ENCODE measurements around the gene AURKAIP1. TPM values are rescaled to one million over a fixed set of nuclear protein-coding genes. Genes with fewer than 3 reads are reported as not detected.
"Not testable (repeated sequence)": the region's sequence is repeated elsewhere in the genome, so short reads cannot be mapped to it uniquely, and the experiment has no call there.

AURKAIP1 gene
- total RNA-seq (2014; rRNA removed), result 226 and 234 TPM in 2 replicates
- polyA plus RNA-seq (2012), result 193 TPM

DNA sequence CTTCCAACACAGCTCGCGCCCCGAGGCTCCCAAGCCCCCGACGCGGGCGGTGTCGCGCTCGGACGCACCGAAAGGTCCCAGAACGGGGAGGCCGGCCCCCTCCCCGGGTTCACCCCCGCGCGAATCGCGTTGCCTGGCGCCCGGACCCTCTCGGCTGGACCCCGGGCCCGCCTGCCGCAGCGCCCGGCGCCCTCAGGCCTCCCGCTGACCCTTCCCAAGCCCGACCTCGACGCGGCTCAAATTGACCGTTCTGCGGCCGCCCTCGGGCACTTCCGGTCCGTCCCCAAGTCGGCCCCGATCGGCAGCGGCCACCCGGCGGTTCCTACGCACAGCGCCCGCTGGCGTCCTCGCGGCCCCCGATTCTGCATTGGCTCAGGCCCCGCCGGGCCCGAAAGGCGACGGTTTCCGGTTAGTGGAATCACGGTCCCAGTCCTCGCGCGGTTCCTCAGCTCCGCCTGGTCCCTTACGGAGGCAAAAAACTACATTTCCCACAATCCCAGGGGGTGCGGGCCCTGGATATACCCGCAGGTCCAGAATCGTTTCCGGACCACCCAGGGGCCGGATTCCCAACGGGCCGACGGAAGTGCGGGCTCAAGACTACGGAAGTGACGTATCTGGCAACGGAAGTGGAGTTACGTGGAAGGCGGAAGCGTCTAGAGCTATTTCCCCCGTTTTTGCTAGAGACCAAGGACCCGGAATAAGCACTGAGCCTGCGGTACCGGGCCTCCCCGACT is at the start of gene AURKAIP1:
Gene AURKAIP1, minus strand, starts transcription at position 279 of the 734 bp plus-strand sequence. CDS start 451 bp downstream, outside the sequence.
- peak; percentile 100 for DNase-seq (ENCODE audit: low read depth)

DNA sequence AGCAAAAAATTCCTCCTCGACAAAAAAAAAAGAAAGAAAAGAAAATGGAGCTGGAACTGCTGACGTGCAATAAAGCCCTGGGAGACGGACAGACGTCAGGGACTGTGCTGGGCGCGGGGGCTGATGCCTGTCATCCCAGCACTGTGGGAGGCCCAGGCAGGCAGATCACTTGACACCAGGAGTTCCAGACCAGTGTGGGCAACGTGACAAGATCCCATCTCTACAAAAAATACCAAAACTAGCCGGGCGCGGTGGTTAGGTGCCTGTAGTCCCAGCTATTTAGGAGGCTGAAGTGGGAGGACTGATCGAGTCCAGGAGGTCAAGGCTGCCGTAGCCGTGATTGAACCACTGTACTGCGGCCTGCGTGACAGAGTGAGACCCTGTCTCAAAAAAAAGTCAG is 49.7 kb upstream of the AURKAIP1 start:
- DNase-seq (ENCODE audit: low read depth), result no peak

DNA sequence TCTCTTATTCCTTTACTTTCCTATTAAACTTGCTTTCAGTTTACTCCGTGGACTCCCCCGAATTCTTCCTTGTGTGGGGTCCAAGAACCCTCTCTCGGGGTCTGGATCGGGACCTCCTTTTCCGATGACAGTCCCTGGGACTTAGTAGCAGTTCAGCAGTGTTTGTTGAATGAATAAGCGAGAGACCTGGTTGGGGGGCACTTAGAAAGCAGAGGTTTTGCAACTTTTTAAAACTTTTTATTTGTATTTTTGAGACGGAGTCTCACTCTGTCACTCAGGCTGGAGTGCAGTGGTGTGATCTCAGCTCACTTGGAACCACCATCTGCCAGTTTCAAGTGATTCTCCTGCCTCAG is 48.2 kb upstream of the AURKAIP1 start:
- DNase-seq (ENCODE audit: low read depth), result no peak

DNA sequence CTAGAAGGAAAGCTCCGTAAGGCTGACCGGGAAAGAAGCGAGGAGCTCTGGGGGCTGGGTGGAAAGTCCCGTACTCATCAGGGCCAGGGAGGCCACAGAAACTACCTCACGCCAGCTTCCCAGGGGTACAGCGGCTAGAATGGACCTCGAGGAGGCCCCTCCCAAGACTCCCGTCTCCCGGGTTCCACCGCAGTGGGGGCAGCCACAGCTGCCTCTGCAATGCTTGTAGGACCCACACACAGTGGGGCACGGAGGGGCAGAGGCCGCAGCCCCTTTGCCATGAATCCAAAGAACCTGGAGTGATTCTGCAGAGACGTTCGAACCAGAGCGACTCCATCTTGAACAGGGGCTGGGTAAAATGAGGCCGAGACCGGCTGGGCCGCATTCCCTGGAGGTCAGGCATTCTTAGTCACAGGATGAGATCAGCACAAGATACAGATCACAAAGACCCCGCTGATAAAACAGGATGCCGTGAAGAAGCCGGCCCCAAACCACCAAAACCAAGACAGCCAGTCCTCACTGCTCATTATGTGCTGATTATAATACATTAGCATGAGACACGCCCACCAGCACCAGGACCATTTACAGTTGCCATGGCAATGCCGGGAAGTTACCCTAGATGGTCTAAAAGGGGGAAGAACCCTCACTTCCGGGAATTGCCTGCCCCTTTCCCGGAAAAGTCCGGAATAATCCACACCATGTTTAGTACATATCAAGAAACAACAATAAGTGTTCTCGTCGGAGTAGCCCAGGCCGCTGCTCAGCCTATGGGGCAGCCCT is 47.6 kb upstream of the AURKAIP1 start:
- peak; percentile 27 for DNase-seq (ENCODE audit: low read depth)

DNA sequence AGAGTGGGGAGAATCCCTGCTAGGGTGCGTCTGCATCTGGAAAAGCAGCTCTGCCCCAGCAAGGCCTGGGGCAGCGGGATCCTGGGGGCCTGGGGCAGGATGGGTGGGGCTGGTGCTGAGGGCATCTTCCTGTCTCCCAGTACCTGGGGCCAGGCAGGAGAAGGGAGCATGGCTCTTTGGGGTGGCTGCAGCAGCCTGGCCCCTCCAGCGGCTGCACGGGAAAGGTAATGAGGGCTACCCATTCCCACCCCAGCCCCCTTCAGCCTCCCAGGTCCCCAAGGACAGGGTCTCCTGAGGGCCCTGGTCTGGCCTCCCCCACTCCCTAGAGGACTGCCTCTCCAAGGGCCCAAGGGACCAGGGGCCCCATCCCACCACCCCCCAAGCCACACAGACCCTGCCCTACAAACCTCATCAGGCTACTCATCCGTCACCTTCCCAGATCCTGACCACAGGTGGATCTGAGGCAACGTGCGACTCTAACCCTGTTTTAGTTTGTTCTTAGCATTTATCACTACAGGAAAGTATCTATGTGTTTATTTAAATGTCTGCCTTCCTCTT is 47.0 kb upstream of the AURKAIP1 start:
- DNase-seq (ENCODE audit: low read depth), result no peak

DNA sequence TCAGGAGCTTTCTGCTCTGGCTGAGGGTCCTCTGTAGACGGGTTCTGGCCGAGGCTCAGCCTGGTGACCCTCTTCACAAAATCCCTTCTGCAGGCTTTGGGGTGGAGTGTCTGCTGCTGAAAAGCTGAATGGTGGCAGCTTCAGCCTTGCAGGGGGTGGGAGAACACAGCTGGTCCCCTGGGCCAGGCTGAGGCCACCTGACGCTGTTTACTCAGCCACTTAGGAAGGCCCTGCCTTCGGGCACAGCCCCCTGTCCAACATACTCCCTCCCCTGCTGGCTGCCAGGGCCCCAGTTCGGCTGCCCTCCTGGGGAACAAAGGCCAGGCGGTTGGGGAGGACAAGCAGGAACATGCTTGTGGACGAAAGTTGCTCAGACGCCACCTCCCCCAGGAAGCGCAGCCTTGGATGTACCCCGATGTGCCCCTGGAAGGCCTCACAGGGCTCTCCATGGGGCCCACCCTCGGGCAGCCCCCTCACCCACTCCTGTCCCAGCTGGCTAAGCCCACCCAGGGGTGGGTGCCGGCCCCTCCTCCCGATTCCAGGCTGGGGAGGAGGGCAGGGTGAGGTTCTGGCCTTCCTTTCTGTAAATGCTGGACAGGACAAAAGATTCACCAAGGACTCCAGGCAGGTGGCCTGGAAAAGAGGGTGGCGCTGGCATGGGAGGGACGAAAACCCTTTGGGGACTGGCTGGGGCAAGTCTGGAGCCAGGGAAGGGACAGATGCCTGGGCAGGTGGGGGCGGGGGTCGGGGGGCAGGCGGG is 46.3 kb upstream of the AURKAIP1 start, which contains the start of gene ANKRD65:
Gene ANKRD65, minus strand, starts transcription at position 130 of the 760 bp plus-strand sequence. CDS start 271 bp downstream, outside the sequence.
- no peak for DNase-seq (ENCODE audit: low read depth)

DNA sequence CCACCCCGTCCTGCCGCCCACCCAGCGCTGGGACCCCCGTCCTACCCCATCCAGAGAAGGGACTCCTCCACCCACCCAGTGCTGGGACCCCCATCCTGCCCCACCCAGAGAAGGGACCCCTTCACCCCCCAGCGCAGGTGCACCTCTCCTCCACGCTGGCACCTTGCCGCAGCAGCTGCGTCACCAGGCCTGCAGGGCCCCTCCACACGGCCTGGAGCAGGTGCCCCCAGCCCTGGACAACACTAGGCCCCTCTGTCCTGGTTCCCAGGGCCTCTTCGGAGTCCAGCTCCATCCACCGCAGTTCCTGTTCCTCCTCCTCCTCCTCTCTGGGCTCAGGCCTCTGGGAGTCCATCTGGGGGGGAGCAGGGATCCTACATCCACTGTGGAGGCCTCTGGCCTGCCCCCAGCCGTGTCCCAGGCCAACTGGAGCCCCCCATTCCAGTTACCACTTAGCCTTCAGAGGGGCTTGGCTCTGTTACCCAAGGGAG is 45.7 kb upstream of the AURKAIP1 start:
- DNase-seq (ENCODE audit: low read depth), result no peak

DNA sequence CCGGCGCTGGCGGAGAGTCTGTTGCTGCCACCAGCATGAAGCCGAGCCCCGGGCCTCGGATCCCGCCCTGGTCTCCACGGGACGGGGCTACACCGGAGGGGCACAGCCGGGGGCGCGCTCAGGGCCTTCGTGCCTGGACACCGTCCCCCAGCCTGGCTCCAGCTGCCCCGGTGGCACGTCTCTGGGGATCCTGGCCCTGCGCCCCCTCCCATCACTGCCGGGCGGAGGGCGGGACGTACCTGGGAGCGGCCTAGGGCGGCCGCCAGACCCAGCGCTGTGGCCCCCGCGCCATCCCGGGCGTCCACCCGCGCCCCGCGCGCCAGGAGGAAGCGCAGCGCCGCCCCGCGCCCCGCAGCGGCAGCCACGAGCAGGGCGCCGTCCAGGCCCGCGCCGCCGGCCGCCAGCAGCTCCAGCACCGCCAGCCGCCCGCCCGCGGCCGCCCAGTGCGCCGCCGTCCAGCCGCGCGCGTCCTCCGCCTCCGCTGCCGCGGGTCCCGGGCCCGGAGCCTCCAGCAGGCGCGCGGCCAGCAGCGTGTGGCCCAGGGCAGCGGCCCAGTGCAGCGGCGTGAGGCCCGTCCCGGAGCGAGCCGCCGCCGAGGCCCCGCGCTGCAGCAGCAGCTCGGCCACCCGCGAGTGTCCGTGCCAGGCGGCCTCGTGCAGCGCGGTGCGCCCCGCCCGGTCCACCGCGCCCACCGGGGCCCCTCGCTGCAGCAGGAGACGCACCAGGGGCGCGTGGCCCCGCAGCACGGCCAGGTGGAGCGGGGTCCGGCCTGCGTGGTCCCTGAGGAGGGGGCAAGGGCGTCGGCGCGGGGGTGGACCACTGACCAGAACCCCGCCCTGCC is 45.0 kb upstream of the AURKAIP1 start:
- no peak for DNase-seq (ENCODE audit: low read depth)

DNA sequence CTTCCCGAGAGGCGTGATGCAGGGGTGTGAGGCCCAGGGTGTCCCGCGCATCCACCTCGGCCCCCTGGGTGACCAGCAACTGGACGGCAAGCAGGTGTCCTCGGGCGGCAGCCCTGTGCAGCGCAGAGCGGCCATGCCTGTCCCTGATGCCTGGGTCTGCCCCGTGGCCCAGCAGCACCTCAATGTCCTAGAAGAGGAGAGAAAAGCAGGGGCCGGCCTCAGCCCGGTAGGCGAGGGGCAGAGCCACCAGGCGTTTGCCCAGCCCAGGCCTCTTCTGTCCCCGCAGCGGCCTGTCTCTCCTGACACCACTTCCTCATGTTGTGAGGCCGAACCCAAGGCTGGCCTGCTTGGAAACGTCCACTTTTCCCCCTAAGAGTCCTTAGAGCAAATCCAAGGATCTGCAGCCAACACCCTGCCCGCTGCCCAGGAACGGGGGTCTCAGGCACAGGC is 44.4 kb upstream of the AURKAIP1 start:
- DNase-seq (ENCODE audit: low read depth), result no peak

DNA sequence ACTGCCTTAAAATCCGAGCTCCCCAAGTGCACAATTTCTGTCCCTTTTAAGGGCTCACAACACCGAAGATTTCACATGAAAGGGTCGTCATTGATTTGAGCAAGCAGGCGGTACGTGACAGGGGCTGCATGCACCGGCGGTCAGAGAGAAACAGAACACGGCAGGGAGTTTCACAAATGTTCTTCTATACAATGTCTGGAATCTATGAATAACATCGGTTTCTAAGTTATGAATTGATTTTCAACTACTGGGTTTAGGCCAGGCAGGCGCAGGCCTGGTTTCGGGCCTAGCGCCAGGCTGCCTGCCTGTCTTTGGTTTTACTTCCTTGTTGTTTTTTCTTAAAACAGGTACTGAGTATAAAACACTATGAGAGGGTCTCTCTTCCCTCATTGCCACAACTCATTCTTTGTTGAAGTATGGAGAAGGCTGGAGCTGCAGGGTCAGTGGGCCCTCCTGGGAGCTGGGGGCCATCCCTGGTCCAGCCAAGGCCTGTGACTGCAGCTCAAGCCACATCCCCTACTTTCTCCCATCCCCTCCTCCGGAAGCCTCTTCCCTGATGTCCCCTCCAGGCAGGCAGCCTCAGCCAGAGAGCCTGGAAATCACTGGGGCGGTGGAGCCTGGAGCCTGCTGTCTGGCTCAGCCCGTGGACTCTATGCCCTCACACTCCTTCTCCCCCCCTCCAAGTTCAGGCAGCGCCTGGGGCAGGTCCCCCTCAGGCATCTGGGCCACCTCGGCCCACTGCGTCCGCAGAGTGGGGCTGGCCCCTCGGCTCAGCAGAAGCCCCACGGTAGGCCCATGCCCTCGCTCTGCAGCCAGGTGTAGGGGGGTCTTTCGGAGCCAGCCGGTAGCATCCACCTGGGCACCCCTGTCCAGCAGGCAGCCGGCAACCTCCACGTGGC is 43.7 kb upstream of the AURKAIP1 start:
- no peak for DNase-seq (ENCODE audit: low read depth)

DNA sequence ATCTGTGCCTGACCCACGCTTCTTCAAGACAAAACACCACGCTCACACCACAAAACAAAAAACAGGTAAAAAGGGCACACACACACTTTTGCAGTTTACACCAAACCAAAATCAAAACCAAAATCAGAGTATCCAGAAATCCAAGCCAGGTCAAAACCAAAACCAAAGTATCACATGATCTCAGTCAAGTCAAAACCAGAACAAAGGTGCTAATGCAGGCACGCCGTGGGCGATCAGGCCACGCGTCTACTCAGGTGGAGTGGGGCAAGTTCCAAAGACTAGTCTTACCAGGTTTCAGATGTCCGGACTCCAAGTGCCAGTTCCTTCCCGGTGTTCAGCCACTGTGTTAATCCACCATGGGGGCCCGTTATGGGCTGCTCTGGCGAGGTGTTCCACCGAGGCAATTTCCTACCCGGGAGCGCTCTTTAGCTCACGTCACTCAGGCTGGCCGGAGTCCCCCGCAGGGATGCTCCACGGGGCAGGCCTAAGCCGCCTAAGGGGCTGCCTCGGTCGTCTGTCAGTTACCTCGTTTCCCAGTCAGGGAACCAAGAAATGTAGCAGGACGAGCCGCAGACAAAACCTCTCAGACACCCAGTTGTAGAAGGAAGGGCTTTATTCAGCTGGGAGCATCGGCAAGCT is 42.9 kb upstream of the AURKAIP1 start:
- DNase-seq (ENCODE audit: low read depth), result not testable (repeated sequence)

DNA sequence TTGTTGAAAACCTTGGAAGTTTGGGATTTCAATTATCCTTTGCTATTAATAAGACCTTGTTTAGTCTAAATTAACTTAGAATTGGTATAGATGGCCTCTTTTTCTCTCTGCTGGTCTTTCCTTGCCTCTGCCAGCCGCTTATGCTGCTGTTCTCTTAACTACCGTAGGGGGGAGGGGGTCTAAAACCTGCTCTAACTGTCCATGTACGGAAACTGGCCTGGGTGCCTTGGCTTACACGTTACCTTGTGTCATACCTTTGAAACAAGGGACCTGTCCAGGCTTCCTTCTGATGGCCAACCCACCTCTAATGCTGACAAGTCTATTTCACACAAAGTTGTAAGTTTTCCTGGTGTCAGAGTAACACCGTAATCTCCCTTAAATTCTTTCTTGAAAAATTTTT is 42.4 kb upstream of the AURKAIP1 start:
- DNase-seq (ENCODE audit: low read depth), result not testable (repeated sequence)

DNA sequence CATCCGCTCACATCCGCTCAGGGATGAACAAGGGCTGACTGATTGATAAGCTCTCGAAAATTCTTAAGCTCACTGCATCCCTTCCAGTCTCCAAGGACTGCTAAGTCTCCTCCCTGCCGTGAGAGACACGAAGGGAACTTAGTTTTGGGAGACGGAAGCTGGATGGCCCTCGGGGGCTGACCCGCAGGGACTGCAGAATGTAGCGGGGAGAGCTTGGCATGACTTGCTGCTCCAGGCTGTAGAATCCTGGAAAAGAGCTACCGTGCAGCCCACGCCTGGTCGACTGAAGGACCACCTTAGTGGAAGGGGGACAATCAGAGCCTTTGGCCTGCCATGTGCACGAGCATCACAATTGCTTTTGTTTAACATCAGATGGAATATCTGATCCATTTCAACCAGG is 40.7 kb upstream of the AURKAIP1 start:
- DNase-seq (ENCODE audit: low read depth), result no peak

DNA sequence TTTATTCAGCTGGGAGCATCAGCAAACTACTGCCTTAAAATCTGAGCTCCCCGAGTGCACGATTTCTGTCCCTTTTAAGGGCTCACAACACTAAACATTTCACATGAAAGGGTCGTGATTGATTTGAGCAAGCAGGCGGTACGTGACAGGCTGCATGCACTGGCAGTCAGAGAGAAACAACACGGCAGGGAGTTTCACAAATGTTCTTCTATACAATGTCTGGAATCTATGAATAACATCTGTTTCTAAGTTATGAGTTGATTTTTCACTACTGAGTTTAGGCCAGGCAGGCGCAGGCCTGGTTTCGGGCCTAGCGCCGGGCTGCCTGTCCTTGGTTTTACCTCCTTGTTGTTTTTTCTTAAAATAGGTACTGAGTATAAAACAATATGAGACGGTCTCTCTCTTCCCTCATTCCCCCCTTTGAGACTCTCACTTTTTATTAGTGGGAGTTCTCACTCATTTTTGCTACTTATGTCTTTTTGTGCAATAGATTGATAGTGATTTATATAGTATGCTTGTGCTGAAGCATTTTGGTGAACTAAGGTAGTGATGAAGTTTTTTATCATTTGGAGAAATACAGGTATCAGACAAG is 37.4 kb upstream of the AURKAIP1 start:
- not testable (repeated sequence) for DNase-seq (ENCODE audit: low read depth)

DNA sequence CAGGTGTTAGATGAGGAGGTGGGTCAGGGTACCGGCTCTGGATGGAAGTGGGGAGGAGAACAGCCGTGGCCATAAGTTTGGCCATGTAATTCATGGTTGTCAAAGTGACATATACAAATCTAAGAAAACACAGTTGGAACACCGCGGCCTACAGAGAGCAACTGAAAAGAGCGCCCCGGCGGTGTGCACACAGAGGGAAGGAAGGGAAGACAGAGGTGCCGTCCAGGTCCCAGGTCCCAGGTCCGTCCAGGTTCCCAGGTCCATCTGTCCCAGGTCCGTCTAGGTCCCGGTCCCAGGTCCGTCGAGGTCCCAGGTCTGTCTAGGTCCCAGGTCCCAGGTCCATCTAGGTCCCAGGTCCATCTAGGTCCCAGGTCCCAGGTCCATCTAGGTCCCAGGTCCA is 36.6 kb upstream of the AURKAIP1 start:
- no peak for DNase-seq (ENCODE audit: low read depth)

DNA sequence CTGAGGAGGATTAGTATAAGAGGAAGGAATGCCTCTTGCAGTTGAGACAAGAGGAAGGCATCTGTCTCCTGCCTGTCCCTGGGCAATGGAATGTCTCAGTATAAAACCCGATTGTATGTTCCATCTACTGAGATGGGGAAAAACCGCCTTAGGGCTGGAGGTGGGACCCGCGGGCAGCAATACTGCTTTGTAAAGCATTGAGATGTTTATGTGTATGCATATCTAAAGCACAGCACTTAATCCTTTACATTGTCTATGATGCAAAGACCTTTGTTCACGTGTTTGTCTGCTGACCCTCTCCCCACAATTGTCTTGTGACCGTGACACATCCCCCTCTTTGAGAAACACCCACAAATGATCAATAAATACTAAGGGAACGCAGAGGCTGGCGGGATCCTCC is 35.2 kb upstream of the AURKAIP1 start:
- not testable (repeated sequence) for DNase-seq (ENCODE audit: low read depth)

DNA sequence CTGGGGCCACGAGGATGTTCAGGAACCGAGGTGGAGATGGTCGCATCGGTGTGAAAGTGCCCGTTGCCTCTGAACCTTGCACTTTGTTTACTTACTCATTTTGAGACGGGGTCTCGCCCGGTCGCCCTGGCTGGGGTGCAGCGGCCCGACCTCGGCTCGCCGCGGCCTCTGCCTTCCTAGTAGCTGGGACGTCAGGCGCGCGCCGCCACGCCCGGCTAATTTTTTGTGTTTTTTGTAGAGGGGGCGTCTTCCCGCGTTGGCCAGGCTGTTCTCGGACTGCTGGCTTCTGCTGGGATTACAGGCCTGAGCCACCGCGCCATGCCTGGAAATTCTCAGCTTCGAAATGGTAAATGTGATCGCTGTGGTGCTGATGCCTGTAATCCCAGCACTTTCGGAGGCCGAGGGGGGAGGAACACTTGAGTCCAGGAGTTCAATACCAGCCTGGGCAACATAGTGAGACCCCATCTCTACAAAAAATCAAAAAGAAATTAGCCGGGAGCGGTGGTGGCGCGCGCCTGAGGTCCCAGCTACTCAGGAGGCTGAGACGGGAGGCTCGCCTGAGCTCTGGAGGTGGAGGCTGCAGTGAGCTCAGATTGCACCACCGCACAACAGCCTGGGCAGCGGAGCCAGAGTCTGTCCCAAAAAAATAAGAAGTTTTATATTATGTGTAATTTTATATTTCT is 32.8 kb upstream of the AURKAIP1 start:
- DNase-seq (ENCODE audit: low read depth), result peak; percentile 45

Measured in LHCN-M2 (cell line).